OCI-LY1 (cell line): ENCODE measurements around the gene POLA1.

Experiments
- CTCF ChIP-seq: fragments of 200-600 bp; sonication (generic), shearing (Covaris generic); IDR thresholded peaks from 2 replicates; pipeline ENCODE4 v1.5.1; 2017; ENCODE audit warnings: mild to moderate bottlenecking, antibody characterized with exemption, low read length, moderate library complexity, mixed read lengths
- EZH2 ChIP-seq: fragments of 200-600 bp; sonication (generic), shearing (Covaris generic); IDR thresholded peaks from 2 replicates; pipeline ENCODE4 v1.8.0; 2017; ENCODE audit warnings: borderline replicate concordance, mixed run types, mild to moderate bottlenecking, antibody characterized with exemption, low read length, moderate library complexity, mixed read lengths

- TF ChIP-seq CTCF = peak; percentile 47
- no peak for TF ChIP-seq EZH2
Measured at GRCh38 chrX:25034889-25035288, 341.2 kb downstream of the POLA1 start.
